H1 (cell line): ENCODE measurements around the gene SUSD6.

Experiments used
- CEBPB ChIP-seq: IDR thresholded peaks from 2 replicates; pipeline ENCODE4 v1.6.1; 2012; ENCODE audit warnings: low read depth, low read length
- CHD1 ChIP-seq: IDR thresholded peaks from 2 replicates; pipeline ENCODE4 v1.6.1; 2012; ENCODE audit warnings: low read depth, low read length, improper control_type of control experiment
- CTCF ChIP-seq, 3 experiments: IDR thresholded peaks; 1 replicate in 2 of 3; 2 replicates in 1 of 3; pipeline versions ENCODE4 v1.5.1 to v1.6.1; 2011; ENCODE audit warnings: low read length in 3 of 3, mild to moderate bottlenecking in 3 of 3, inconsistent platforms in 2 of 3, low read depth in 1 of 3, moderate library complexity in 1 of 3; ENCODE audit not compliant: insufficient read depth in 1 of 3; ENCODE audit errors: control extremely low read depth in 1 of 3
- GTF2F1 ChIP-seq: IDR thresholded peaks from 2 replicates; pipeline ENCODE4 v1.6.1; 2012; ENCODE audit warnings: low read depth, low read length, improper control_type of control experiment, borderline replicate concordance
- HDAC6 ChIP-seq: IDR thresholded peaks from one replicate; pipeline ENCODE4 v1.7.1; 2012; ENCODE audit warnings: low read depth, mild to moderate bottlenecking, inconsistent platforms, low read length, moderate library complexity
- SP2 ChIP-seq: IDR thresholded peaks from 2 replicates; pipeline ENCODE4 v1.6.1; 2012; ENCODE audit warnings: mild to moderate bottlenecking, low read length, inconsistent platforms

DNA sequence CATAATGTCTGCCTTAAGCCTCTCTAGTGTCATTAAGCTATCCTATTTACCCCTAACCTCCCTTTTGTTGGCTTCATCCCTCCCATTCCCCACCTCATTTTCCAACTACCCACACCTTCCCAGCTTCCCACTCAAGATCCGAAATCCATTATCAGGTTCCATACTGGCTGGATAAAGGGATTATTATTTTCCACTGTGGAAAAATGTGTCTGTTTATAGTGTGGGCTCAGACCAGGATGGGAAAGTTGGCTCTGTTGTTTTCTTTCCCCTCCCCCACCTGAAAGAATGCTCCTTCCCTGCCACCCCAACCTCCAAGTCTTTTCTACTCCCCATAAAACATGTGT lies 49.8 kb downstream of the SUSD6 start:
- TF ChIP-seq GTF2F1: no peak
- TF ChIP-seq CHD1: no peak
- no peak for TF ChIP-seq SP2
- TF ChIP-seq CTCF (IDR thresholded peaks at IDR 0.05; ENCODE audit: control extremely low read depth in 1 of 3, insufficient read depth in 1 of 3, low read depth in 1 of 3, low read length in 3 of 3): no peak
- no peak for TF ChIP-seq CEBPB
- TF ChIP-seq HDAC6: no peak
